ENCODE results near the gene CEBPB.
"Not testable (repeated sequence)": the region's sequence is repeated elsewhere in the genome, so short reads cannot be mapped to it uniquely, and the experiment has no call there.

The CEBPB gene

GRCh38 chr20:50202677-50203076 lies 12.0 kb downstream of the CEBPB start:
- WGBS = 96% methylated on average over 4 of the region's 5 CpGs
- peaks cover 6% of the 10 kb centered on the region; the same call in 1 of the 2 replicates for H3K4me1 ChIP-seq (ENCODE audit: insufficient read depth, low read length)
- no peak overlapping the region for H3K4me3 ChIP-seq (ENCODE audit: low read length)
- H3K27ac ChIP-seq (ENCODE audit: low read depth, low read length) = no peak overlapping the region
- H3K36me3 ChIP-seq (ENCODE audit: insufficient read depth, low read length) = no peaks in the 10 kb centered on the region
- peaks cover 12% of the 10 kb centered on the region; the same call in 1 of the 2 replicates for H3K9me3 ChIP-seq (ENCODE audit: insufficient read depth, low read depth, low read length)
- H3K9ac ChIP-seq (ENCODE audit: low read depth, low read length) = no peak overlapping the region
- H3K27me3 ChIP-seq (ENCODE audit: insufficient read depth, low read length) = no peaks in the 10 kb centered on the region

GRCh38 chr20:50203951-50204937 lies 13.6 kb downstream of the CEBPB start:
- WGBS = 96% methylated on average over 5 of the region's 5 CpGs
- Histone ChIP-seq H3K36me3 (ENCODE audit: insufficient read depth, low read length) (no peaks in the 10 kb centered on the region), H3K27ac (ENCODE audit: low read depth, low read length) (no peak overlapping the region), H3K9ac (ENCODE audit: low read depth, low read length) (no peak overlapping the region), H3K4me1 (ENCODE audit: insufficient read depth, low read length) (no peaks in the 10 kb centered on the region), H3K4me3 (ENCODE audit: low read length) (no peak overlapping the region), H3K9me3 (ENCODE audit: insufficient read depth, low read depth, low read length) (peaks cover 12% of the 10 kb centered on the region; the same call in 1 of the 2 replicates), H3K27me3 (ENCODE audit: insufficient read depth, low read length) (no peaks in the 10 kb centered on the region)

GRCh38 chr20:50207026-50207425 lies 16.4 kb downstream of the CEBPB start:
- Histone ChIP-seq H3K9ac (ENCODE audit: low read depth, low read length) (no peak overlapping the region), H3K27me3 (ENCODE audit: insufficient read depth, low read length) (no peaks in the 10 kb centered on the region)

GRCh38 chr20:50208085-50208491 lies 17.5 kb downstream of the CEBPB start:
- Histone ChIP-seq H3K36me3 (ENCODE audit: insufficient read depth, low read length) (no peaks in the 10 kb centered on the region), H3K4me1 (ENCODE audit: insufficient read depth, low read length) (no peaks in the 10 kb centered on the region), H3K27ac (ENCODE audit: low read depth, low read length) (no peak overlapping the region), H3K9ac (ENCODE audit: low read depth, low read length) (no peak overlapping the region), H3K27me3 (ENCODE audit: insufficient read depth, low read length) (no peaks in the 10 kb centered on the region), H3K9me3 (ENCODE audit: insufficient read depth, low read depth, low read length) (peaks cover 10% of the 10 kb centered on the region; the same call in 1 of the 2 replicates), H3K4me3 (ENCODE audit: low read length) (no peak overlapping the region)
- 93% methylated on average over 7 of the region's 7 CpGs for WGBS

More at GRCh38 chr20:50207026-50207425, 16.4 kb downstream of the CEBPB start:
- H3K4me1 ChIP-seq (ENCODE audit: insufficient read depth, low read length) = no peaks in the 10 kb centered on the region
- 77% methylated on average over 1 of the region's 1 CpG for WGBS
- H3K27ac ChIP-seq (ENCODE audit: low read depth, low read length) = no peak overlapping the region
- no peaks in the 10 kb centered on the region for H3K36me3 ChIP-seq (ENCODE audit: insufficient read depth, low read length)
- peaks cover 12% of the 10 kb centered on the region; the same call in 1 of the 2 replicates for H3K9me3 ChIP-seq (ENCODE audit: insufficient read depth, low read depth, low read length)
- H3K4me3 ChIP-seq (ENCODE audit: low read length) = no peak overlapping the region

- H3K4me1 ChIP-seq (ENCODE audit: insufficient read depth, low read length); H3K4me3 ChIP-seq (ENCODE audit: low read length); H3K27ac ChIP-seq (ENCODE audit: low read depth, low read length); H3K9me3 ChIP-seq (ENCODE audit: insufficient read depth, low read depth, low read length); H3K27me3 ChIP-seq (ENCODE audit: insufficient read depth, low read length); H3K36me3 ChIP-seq (ENCODE audit: insufficient read depth, low read length); H3K9ac ChIP-seq (ENCODE audit: low read depth, low read length): not testable (repeated sequence)
- 93% methylated on average over 4 of the region's 4 CpGs for WGBS
Measured at GRCh38 chr20:50208815-50209214, 18.2 kb downstream of the CEBPB start.

- WGBS = 89% methylated on average over 6 of the region's 6 CpGs
- Histone ChIP-seq H3K27me3 (ENCODE audit: insufficient read depth, low read length) (no peaks in the 10 kb centered on the region), H3K4me3 (ENCODE audit: low read length) (no peak overlapping the region), H3K9me3 (ENCODE audit: insufficient read depth, low read depth, low read length) (no peaks in the 10 kb centered on the region), H3K9ac (ENCODE audit: low read depth, low read length) (no peak overlapping the region), H3K4me1 (ENCODE audit: insufficient read depth, low read length) (peaks cover 2% of the 10 kb centered on the region), H3K36me3 (ENCODE audit: insufficient read depth, low read length) (no peaks in the 10 kb centered on the region), H3K27ac (ENCODE audit: low read depth, low read length) (no peak overlapping the region)
Measured at GRCh38 chr20:50210066-50210619, 19.5 kb downstream of the CEBPB start.

- H3K9me3 ChIP-seq (ENCODE audit: insufficient read depth, low read depth, low read length) = no peaks in the 10 kb centered on the region
- H3K4me1 ChIP-seq (ENCODE audit: insufficient read depth, low read length) = peaks cover 6% of the 10 kb centered on the region
- H3K27me3 ChIP-seq (ENCODE audit: insufficient read depth, low read length) = no peaks in the 10 kb centered on the region
- H3K36me3 ChIP-seq (ENCODE audit: insufficient read depth, low read length) = no peaks in the 10 kb centered on the region
- WGBS = 93% methylated on average over 5 of the region's 5 CpGs
- H3K27ac ChIP-seq (ENCODE audit: low read depth, low read length) = no peak overlapping the region
- no peak overlapping the region for H3K4me3 ChIP-seq (ENCODE audit: low read length)
- H3K9ac ChIP-seq (ENCODE audit: low read depth, low read length) = no peak overlapping the region
Measured at GRCh38 chr20:50211091-50211490, 20.5 kb downstream of the CEBPB start.

- Histone ChIP-seq H3K36me3 (ENCODE audit: insufficient read depth, low read length) (no peaks in the 10 kb centered on the region), H3K4me3 (ENCODE audit: low read length) (no peak overlapping the region), H3K27ac (ENCODE audit: low read depth, low read length) (no peak overlapping the region), H3K4me1 (ENCODE audit: insufficient read depth, low read length) (peaks cover 6% of the 10 kb centered on the region), H3K9me3 (ENCODE audit: insufficient read depth, low read depth, low read length) (no peaks in the 10 kb centered on the region), H3K9ac (ENCODE audit: low read depth, low read length) (no peak overlapping the region), H3K27me3 (ENCODE audit: insufficient read depth, low read length) (no peaks in the 10 kb centered on the region)
- WGBS = 75% methylated on average over 7 of the region's 7 CpGs
Measured at GRCh38 chr20:50213531-50214106, 23.0 kb downstream of the CEBPB start.

GRCh38 chr20:50214226-50215024 lies 23.8 kb downstream of the CEBPB start:
- H3K27ac ChIP-seq (ENCODE audit: low read depth, low read length) = no peak overlapping the region
- H3K36me3 ChIP-seq (ENCODE audit: insufficient read depth, low read length) = no peaks in the 10 kb centered on the region
- no peak overlapping the region for H3K9ac ChIP-seq (ENCODE audit: low read depth, low read length)
- no peaks in the 10 kb centered on the region for H3K27me3 ChIP-seq (ENCODE audit: insufficient read depth, low read length)
- H3K4me1 ChIP-seq (ENCODE audit: insufficient read depth, low read length) = peaks cover 6% of the 10 kb centered on the region
- H3K4me3 ChIP-seq (ENCODE audit: low read length) = no peak overlapping the region
- WGBS = 91% methylated on average over 9 of the region's 9 CpGs
- no peaks in the 10 kb centered on the region for H3K9me3 ChIP-seq (ENCODE audit: insufficient read depth, low read depth, low read length)

GRCh38 chr20:50215101-50215690 lies 24.6 kb downstream of the CEBPB start:
- no peaks in the 10 kb centered on the region for H3K36me3 ChIP-seq (ENCODE audit: insufficient read depth, low read length)
- H3K4me1 ChIP-seq (ENCODE audit: insufficient read depth, low read length) = peaks cover 6% of the 10 kb centered on the region
- no peaks in the 10 kb centered on the region for H3K27me3 ChIP-seq (ENCODE audit: insufficient read depth, low read length)
- H3K27ac ChIP-seq (ENCODE audit: low read depth, low read length) = no peak overlapping the region
- no peak overlapping the region for H3K9ac ChIP-seq (ENCODE audit: low read depth, low read length)
- WGBS = 69% methylated on average over 8 of the region's 8 CpGs
- H3K4me3 ChIP-seq (ENCODE audit: low read length) = no peak overlapping the region
- H3K9me3 ChIP-seq (ENCODE audit: insufficient read depth, low read depth, low read length) = no peaks in the 10 kb centered on the region
